Measurements from ENCODE around the gene SCN8A.
"Not testable (repeated sequence)": the region's sequence is repeated elsewhere in the genome, so short reads cannot be mapped to it uniquely, and the experiment has no call there.

DNA sequence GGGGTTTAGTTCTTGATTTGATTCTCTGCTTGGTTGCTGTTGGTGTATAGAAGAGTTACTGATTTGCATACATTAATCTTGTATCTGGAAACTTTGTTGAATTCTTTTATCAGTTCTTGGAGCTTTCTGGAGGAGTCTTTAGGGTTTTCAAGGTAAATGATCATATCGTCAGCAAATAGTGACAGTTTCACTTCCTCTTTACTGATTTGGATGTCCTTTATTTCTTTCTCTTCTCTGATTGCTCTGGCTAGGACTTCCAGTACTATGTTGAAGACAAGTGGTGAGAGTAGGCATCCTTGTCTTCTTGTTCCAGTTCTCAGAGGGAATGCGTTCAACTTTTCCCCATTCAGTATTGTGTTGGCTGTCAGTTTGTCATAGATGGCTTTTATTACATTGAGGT, 16.2 kb downstream of the SCN8A start:
- TF ChIP-seq, protein P1, sequence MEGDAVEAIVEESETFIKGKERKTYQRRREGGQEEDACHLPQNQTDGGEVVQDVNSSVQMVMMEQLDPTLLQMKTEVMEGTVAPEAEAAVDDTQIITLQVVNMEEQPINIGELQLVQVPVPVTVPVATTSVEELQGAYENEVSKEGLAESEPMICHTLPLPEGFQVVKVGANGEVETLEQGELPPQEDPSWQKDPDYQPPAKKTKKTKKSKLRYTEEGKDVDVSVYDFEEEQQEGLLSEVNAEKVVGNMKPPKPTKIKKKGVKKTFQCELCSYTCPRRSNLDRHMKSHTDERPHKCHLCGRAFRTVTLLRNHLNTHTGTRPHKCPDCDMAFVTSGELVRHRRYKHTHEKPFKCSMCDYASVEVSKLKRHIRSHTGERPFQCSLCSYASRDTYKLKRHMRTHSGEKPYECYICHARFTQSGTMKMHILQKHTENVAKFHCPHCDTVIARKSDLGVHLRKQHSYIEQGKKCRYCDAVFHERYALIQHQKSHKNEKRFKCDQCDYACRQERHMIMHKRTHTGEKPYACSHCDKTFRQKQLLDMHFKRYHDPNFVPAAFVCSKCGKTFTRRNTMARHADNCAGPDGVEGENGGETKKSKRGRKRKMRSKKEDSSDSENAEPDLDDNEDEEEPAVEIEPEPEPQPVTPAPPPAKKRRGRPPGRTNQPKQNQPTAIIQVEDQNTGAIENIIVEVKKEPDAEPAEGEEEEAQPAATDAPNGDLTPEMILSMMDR (IDR thresholded peaks at IDR 0.05), result not testable (repeated sequence)
- TF ChIP-seq POLR2A (IDR thresholded peaks at IDR 0.05), result not testable (repeated sequence)

Measured in testis (tissue), 2 donors.